NCI-H82 treated with DMSO at 0.1 percent for 48 hours (cell line): ENCODE data around the gene TEFM.
"Not testable (repeated sequence)": the region's sequence is repeated elsewhere in the genome, so short reads cannot be mapped to it uniquely, and the experiment has no call there.

Source experiments
- DNase-seq: peaks from one replicate; lab custom pipeline; 2025; ENCODE audit not compliant: unreplicated experiment; lab: John Stamatoyannopoulos, UW

The TEFM gene

DNA sequence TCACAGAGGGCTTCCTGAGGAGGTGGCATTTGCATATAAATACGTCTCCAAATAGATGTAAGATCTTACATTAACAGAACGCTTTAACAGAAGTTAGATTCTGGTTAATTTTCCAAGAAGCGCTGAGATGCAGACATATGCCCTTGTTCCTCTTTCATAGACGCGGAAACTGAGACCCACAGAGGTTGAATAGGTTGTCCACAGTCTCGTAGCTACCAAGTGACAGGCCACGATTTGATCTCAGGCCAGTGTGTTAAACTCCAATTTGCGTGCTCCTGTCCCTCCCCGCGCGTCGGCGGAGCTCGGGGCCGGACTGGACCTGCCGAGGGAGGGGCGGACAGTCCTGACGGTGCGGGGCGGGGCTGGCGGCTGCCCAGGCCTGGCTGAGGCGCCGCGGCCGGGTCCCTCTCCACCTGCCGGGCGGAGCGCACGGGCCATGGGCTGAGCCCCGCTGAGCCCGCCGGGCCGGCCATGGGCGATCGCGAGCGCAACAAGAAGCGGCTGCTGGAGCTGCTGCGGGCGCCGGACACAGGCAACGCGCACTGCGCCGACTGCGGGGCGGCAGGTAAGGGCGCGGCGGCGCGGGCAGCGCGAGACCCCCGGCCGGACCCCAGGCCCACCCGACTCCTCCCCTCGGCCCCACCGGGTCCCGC lies 15.6 kb upstream of the TEFM start, which contains the start of gene ADAP2:
TSS of gene ADAP2 (plus strand) at position 402 of the 653 bp plus-strand sequence. CDS start at position 472, 70 bp downstream.
- no peak for DNase-seq

DNA sequence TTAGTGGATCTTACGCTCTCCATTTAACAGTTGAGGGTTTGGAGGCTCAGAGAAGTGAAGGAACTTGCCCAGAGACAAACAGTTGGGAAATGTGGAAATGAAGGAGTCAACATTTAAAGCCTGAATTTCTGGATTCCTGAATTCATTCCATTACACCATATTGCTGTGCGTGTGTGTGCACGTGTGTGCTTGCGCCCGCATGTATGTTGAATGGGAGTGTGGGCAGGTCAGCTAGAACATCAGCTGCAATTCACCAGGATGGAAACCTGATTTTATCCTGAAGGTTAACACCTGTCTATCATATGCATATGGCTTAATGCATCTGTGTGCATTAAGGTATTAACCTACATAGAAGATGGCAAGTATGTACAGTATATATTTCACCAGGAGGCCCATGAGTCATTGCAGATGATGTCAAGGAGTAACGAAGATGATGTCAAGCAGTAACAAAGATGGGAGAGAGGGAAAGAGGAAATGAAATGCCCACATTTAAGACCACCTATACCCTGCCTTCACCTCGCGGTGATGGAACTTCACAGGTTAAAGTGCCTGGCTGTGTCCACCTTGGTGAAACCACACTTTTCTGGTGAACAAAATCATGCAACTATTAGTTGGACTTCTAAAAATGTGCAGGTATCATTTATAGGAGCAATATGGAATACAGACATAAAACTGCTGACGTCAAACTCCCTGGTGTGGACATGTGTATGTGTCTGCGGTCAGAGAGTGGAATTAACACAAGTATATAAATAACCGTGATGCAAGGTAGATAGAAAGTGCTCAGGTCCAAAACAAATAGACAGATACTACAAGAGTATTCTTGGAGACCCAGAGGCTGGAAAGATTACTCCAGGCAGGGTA lies 14.9 kb upstream of the TEFM start:
- DNase-seq, result no peak

DNA sequence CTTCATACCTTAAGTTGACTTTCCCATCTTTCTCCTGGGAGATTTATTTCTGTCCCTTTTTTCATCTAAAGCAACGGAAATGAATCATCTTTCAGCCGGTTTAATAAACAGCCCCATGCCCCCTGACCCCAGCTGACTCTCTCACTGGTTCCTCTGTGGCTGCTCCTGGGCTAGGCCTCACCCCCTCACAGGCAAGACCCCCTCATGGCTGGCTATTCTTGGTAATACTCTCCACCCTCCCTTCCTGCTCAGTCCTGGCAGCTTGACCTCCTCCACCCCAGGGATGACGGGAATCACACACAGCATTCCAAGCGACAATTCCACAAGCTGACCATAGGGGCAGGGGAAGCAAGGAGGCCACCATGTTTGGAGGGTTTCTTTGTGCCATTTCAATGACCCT lies 14.2 kb upstream of the TEFM start:
- no peak for DNase-seq

DNA sequence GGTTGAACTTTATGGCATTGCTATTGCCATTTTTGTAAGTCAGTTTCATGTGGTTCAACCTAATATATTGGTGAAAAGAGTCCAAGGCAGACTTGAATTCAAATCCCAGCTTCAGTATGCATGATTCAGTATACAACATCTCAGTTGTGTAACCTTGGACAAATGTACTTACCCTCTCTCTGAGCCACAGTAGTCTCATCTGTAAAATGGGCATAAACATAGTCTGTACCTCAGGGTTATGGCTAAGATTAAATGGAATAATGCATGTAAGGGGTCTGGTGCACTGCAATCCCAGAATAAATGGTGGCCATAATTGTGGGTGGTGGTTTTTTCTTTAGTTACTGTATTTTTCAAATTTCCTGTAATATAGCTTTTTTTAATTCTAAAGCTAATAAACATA lies 11.0 kb upstream of the TEFM start:
- DNase-seq, result no peak

DNA sequence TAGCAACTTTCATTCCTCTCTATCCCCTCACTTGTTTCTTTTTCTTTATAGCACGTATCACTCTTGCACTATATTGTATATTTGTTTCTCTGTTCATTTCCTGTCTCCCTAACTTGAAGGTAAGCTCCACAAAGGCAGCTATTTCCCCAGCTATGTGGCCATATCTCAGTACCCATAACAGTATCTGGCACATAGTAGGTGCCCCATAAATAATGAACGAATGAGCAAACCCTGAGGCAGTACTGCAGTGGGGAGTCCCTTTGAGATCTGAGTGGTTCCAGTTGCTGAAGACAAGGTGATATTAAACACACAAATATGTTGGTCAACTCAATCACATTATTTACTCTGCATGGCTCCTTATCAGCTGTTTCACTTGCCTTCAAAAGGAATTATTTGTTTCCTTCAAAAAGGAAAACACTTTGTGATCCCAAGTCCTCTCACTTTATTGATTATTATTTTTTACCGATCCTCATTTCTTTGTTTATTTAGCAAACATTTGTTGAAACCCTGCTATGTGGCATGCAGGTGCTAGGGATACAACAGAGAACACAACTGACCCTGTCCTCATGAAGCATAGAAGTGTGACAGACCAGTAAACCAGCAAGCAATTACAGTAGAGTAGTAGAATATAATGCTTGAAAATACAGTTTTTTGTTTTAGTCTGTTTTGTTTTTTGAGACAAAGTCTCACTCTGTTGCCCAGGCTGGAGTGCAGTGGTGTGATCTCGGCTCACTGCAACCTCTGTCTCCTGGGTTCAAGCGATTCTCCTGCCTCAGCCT lies 10.0 kb upstream of the TEFM start:
- no peak for DNase-seq

DNA sequence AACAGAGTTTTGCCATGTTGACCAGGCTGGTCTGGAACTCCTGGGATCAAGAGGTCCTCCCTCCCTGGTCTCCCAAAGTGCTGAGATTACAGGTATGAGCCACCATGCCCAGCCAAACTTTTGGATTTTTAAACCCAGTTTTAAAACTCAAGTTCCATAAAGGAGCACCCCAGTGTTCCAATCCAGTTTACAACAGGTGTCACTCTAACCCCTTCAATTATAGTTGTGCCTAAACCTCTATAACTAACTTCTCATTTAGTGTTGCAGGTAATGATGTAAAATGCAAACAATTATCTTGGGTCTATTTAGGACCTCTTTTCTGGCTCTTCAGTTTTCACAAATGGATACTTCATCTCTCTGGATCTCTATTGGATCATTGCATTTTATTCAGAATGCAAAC lies 7.9 kb upstream of the TEFM start:
- DNase-seq, result no peak

DNA sequence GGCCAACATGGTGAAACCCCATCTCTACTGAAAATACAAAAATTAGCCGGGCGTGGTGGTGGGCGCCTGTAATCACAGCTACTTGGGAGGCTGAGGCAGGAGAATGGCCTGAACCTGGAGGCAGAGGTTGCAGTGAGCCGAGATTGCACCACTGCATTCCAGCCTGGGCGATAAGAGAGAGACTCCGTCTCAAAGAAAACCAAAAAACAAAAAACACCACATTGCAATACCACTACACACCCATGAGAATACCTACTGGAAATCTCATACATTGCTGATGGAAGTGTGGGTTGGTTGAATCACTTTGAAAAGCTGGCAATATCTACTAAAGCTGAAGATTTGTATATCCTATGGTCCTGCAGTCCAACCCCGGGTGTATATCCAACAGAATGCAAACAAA lies 4.1 kb upstream of the TEFM start:
- DNase-seq, result not testable (repeated sequence)

DNA sequence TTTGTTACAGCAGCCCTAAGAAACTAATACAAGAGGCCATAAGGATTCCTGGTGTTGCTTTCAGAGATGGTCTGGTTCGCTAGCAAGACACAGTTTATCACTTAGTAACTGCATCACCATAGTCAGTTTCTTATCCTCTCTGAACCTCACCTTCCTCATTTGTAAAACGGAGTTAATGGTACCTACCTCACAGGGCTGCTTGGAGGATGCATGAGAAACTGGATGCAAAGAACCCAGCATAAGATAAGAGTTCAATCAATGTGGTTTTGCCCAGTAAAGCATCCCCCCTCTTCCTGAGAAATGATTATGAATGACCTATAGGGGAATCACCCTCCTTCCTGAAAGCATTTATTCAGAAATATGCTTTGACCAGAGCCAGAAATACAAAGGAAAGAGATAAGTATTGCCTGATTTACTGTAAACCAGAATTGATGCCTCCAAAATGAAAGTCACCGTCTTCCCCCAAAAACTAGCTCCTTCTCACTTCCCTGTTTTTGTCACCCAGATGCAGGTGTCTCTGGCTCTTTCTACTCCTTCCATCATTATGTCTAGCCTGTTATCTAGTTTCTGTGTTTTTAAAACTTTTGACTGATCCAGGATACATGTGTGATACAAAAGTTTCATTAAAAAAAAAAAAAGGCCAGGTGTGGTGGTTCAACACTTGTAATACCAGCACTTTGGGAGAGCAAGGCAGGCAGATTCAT lies 2.8 kb upstream of the TEFM start:
- DNase-seq, result no peak

DNA sequence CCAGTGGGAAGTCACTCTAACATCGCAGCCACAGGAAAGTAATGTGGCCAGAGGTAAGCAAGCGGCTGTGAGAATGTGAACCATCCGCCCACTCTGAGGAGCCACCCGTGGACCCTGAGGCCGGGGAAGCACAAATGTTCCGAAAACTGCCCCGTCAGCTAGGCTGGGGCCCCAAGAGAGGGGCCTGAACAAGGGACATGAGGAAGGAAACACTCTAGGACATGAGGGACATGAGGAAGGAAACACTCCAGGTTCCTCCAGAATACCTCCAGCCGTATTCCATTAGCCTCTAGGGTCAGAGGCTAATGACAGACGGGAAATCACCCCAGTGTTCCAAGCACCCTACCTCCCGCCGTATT lies 317 bp downstream of the TEFM start:
- DNase-seq, result no peak

DNA sequence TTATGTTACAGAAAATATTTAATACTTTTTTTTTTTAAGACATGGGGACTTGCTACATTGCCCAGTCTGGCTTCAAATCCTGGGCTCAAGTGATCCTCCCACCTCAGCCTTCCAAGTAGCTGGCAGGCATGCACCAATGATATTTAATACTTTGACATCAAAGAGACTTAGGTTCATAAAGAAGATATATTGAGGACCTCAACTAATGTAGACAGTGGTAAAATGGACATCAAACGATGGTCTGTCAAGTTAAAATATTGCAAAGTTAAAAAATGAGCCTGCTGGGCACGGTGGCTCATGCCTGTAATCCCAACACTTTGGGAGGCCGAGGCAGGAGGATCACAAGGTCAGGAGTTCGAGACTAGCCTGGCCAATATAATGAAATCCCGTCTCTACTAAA lies 8.7 kb downstream of the TEFM start:
- DNase-seq, result no peak

DNA sequence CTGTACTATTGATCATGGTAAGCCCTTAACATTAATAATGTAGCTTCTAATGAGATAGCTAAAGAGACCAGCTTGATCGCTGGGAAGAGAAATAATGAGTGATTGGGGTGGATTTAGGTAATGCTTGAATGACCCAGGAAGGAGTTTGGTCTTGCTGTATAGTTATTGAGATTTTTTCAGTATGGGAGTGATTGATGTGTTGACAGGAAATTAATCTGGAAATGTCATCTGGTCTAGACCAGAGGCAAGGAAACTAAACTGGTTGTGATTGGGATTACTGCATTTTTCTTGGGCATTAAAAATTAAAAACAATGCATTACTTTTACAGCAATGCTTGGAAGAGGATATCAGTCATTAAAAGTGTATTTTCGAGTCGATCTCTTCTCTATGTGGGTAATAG lies 11.8 kb downstream of the TEFM start:
- DNase-seq, result no peak

DNA sequence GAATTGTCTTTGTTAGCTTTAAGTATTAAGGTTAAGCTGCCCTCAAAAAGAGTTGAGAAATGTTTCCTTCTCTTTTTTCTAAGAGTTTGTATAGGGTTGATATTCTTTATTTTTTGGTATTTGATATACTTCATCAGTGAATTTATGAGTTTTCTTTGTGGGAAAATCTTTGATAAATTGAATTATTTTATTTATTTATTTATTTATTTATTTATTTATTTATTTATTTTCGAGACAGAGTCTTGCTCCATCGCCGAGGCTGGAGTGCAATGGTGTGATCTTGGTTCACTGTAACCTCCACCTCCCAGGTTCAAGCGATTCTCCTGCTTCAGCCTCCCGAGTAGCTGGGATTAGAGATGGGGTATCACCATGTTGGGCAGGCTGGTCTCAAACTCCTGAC lies 19.9 kb downstream of the TEFM start:
- DNase-seq, result no peak

DNA sequence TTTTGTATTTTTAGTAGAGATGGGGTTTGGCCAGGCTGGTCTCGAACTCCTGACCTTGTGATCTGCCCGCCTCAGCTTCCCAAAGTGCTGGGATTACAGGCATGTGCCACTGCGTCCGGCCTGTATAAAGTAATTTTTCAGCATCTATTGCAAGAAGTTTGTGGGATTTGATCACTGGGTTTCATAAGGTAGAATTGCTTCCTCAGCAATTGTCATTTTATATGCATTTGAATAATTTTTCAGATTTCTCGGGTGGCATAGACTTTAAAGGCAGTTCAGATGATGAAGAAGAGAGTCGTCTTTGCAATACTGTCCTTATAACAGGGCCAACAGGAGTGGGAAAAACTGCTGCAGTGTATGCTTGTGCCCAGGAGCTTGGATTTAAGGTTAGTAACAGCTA lies 37.0 kb downstream of the TEFM start:
- no peak for DNase-seq

DNA sequence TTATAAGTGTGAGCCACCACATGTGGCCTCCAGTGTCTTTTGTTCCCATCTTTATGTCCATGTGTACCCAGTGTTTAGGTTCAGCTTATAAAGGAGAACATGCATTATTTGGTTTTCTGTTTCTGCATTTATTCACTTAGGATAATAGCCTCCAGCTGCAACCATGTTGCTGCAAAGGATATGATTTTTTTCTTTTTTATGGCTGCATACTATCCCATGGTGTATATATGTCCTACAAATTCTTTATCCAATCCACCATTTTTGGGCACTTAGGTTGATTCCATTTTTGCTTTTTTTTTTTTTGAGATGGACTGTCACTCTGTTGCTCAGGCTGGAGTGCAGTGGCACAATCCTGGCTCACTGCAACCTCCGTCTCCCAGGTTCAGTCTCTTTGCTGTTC lies 41.4 kb downstream of the TEFM start:
- DNase-seq, result no peak

DNA sequence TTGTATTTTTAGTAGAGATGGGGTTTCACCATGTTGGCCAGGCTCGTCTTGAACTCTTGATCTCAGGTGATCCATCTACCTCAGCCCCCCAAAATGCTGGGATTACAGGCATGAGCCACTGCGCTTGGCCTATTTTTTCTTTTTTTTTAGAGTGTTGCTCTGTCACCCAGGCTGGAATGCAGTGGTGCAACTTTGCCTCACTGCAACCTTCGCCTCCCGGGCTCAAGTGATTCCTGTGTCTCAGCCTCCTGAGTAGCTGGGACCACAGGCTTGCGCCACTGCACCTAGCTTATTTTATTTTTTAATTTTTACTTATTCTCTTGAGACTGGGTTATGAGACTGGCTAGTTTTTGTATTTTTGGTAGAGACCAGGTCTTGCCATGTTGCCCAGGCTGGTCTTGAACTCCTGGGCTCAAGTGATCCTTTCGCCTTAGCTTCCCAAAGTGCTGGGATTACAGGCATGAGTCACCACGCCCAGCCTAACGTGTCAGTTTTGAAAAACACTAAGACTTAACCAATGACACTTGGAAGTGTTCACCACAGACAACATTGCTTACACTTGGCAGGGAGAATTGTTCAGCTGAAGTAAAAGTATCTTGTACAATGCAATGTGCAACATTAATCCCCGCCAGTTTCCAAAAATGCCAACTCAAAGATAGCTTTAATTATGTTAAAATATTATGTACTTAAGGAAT lies 47.3 kb downstream of the TEFM start:
- no peak for DNase-seq

DNA sequence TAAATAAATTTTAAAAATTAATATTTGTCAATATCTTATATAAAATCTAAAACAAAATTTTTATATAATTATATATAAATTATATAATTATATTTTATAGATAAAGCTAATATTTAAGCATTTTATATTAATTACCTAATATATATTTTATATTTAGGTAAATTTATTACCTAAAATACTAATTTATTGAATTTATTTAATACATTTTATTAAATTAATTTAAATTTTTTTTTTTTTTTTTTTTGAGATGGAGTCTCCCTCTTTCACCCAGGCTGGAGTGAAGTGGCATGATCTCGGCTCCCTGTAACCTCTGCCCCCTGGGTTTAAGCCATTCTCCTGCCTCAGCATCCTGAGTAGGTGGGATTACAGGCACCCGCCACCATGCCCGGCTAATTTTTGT lies 51.9 kb downstream of the TEFM start:
- no peak for DNase-seq
